Epidermal melanocyte (primary cell): ENCODE measurements around the gene TBC1D7.

Experiments
- DNase-seq: peaks from one replicate; pipeline ENCODE4 v3.0.0; 2011; ENCODE audit warnings: low spot score; ENCODE audit not compliant: insufficient read length

TBC1D7 gene

GRCh38 chr6:13294499-13295069 lies 33.8 kb downstream of the TBC1D7 start:
- DNase-seq: no peak

- DNase-seq: no peak
Observed at GRCh38 chr6:13292774-13293173, 35.6 kb downstream of the TBC1D7 start.

GRCh38 chr6:13290335-13290734 lies 38.0 kb downstream of the TBC1D7 start:
- DNase-seq: no peak

- DNase-seq: no peak
Observed at GRCh38 chr6:13289789-13290318, 38.5 kb downstream of the TBC1D7 start.

- no peak for DNase-seq
Observed at GRCh38 chr6:13288969-13289391, 39.4 kb downstream of the TBC1D7 start.

GRCh38 chr6:13288481-13288880 lies 39.9 kb downstream of the TBC1D7 start:
- DNase-seq: no peak

- no peak for DNase-seq
Observed at GRCh38 chr6:13287104-13287503, 41.2 kb downstream of the TBC1D7 start.

- no peak for DNase-seq
Observed at GRCh38 chr6:13286181-13286580, 42.2 kb downstream of the TBC1D7 start.

- no peak for DNase-seq
Observed at GRCh38 chr6:13285705-13286104, 42.6 kb downstream of the TBC1D7 start.

- DNase-seq: no peak
Observed at GRCh38 chr6:13284646-13285045, 43.7 kb downstream of the TBC1D7 start.

- no peak for DNase-seq
Observed at GRCh38 chr6:13283331-13283730, 45.0 kb downstream of the TBC1D7 start.

- no peak for DNase-seq
Observed at GRCh38 chr6:13282393-13283069, 45.8 kb downstream of the TBC1D7 start.

- no peak for DNase-seq
Observed at GRCh38 chr6:13281686-13282085, 46.7 kb downstream of the TBC1D7 start.

GRCh38 chr6:13280254-13280653 lies 48.1 kb downstream of the TBC1D7 start:
- DNase-seq: no peak

- DNase-seq: peak; percentile 90
Observed at GRCh38 chr6:13278991-13279390, 49.3 kb downstream of the TBC1D7 start.

- no peak for DNase-seq
Observed at GRCh38 chr6:13278164-13278563, 50.2 kb downstream of the TBC1D7 start.

- no peak for DNase-seq
Observed at GRCh38 chr6:13277231-13277630, 51.1 kb downstream of the TBC1D7 start.

GRCh38 chr6:13275435-13275989 lies 52.8 kb downstream of the TBC1D7 start:
- DNase-seq: no peak

- DNase-seq: no peak
Observed at GRCh38 chr6:13274707-13275434, 53.5 kb downstream of the TBC1D7 start.

- DNase-seq: no peak
Observed at GRCh38 chr6:13273931-13274706, 54.2 kb downstream of the TBC1D7 start.

- no peak for DNase-seq
Observed at GRCh38 chr6:13273202-13273930, 55.0 kb downstream of the TBC1D7 start.
